ENCODE measurements around the gene ESRRA. TPM values are rescaled to one million over a fixed set of nuclear protein-coding genes. Genes with fewer than 3 reads are reported as not detected.

Gene ESRRA
- total and polyA plus RNA-seq, 9 of the 15 experiments (the other 6 are each of a cell fraction or from before 2014, with no cell fraction given): 0.27 to 89.7 (median 23.7) TPM

- Histone ChIP-seq H4K20me1 (replicated peaks; ENCODE audit: control insufficient read depth, insufficient read depth, low read length) (no peaks in the 10 kb centered on the region), H3K36me3 (ENCODE audit: control insufficient read depth, insufficient read depth, low read length) (no peaks in the 10 kb centered on the region), H3K27me3 (ENCODE audit: control insufficient read depth in 2 of 2, insufficient read depth in 2 of 2, low read length in 2 of 2) (no peaks in the 10 kb centered on the region), H3K4me1 (replicated peaks in 1 of 2; ENCODE audit: control insufficient read depth in 2 of 2, insufficient read depth in 2 of 2, low read length in 2 of 2) (peaks cover 32 to 84% of the 10 kb centered on the region in 2 experiments), H2AFZ (ENCODE audit: low read depth, low read length) (no peak overlapping the region), H3K4me2 (ENCODE audit: insufficient read depth, low read length) (no peak overlapping the region), H3K9me3 (replicated peaks; ENCODE audit: control insufficient read depth, insufficient read depth, low read depth, low read length) (no peaks in the 10 kb centered on the region), H3K27ac (ENCODE audit: extremely low read depth, low read depth, low read length) (no peak overlapping the region), H3K9me1 (ENCODE audit: control insufficient read depth, insufficient read depth, low read length) (peaks cover 3% of the 10 kb centered on the region), H3K79me2 (ENCODE audit: control insufficient read depth, insufficient read depth, low read length) (peaks cover 15% of the 10 kb centered on the region; the same call in 2 of the 3 replicates), H3K9ac (ENCODE audit: insufficient read depth in 1 of 2, low read depth in 2 of 2, low read length in 2 of 2) (peak overlapping the region in 1 of 2 experiments; percentile 53; a peak in 2 of 4 replicates), H3K4me3 (no peak overlapping the region)
- no TSS peak for BruUV-seq (replicated peaks)
- ATAC-seq: no peak
- in situ Hi-C loops (cut with MboI): no loop called here
- intact Hi-C loops (cut with micrococcal nuclease): no loop called here
- FAIRE-seq: no peak
- no peak for DNase-seq (ENCODE audit: extremely low read depth in 1 of 4, low spot score in 3 of 4)
- POLR2A ChIA-PET: interaction anchor here (0.6 to 3.0 kb wide), 5 partner anchors 12 to 111 kb away, joined by 3 to 20 read pairs (median 3); no protein-coding TSS in a partner anchor
- CTCF ChIA-PET (ENCODE audit: low intra/inter-chr PET ratio): interaction anchor here (0.8 to 2.5 kb wide), 2 partner anchors 36 to 82 kb away, joined by 4 to 19 read pairs; partner anchors contain the start of genes PRDX5 and TRMT112
- 69% methylated on average over 15 of the region's 20 CpGs for WGBS (ENCODE audit: insufficient coverage, low coverage, missing lambda C conversion rate)
- TF ChIP-seq POU5F1 (IDR thresholded peaks at IDR 0.05; ENCODE audit: borderline replicate concordance, low read depth, low read length, partially characterized antibody): no peak
- TF ChIP-seq MXD1 (CRISPR knock-in tag; IDR thresholded peaks at IDR 0.05; ENCODE audit: borderline replicate concordance, poor library complexity, severe bottlenecking): no peak
- TF ChIP-seq NR2C1 (IDR thresholded peaks at IDR 0.05): peak; percentile 66; the same call in 1 of the 2 replicates
- TF ChIP-seq NR2C1 (tag; IDR thresholded peaks at IDR 0.05): peak; percentile 62; the same call in 1 of the 2 replicates
- no peak for TF ChIP-seq ATF4 (CRISPR knock-in tag; IDR thresholded peaks at IDR 0.05)
- peak; percentile 73 for TF ChIP-seq ESRRA (IDR thresholded peaks at IDR 0.05; ENCODE audit: borderline replicate concordance, low read depth)
- TF ChIP-seq NR2C2 (CRISPR knock-in tag; IDR thresholded peaks at IDR 0.05): no peak
- peak; percentile 27; the same call in 1 of the 2 replicates for TF ChIP-seq NR2C2 (tag; IDR thresholded peaks at IDR 0.05)
- no peak for TF ChIP-seq ZFP30 (CRISPR knock-in tag; IDR thresholded peaks at IDR 0.05; ENCODE audit: borderline replicate concordance)
- TF ChIP-seq ZC3H4 (CRISPR knock-in tag; IDR thresholded peaks at IDR 0.05; ENCODE audit: borderline replicate concordance): no peak
- no peak for TF ChIP-seq FOXM1 (IDR thresholded peaks at IDR 0.05; ENCODE audit: low read depth)
- no peak for TF ChIP-seq FOXM1 (CRISPR knock-in tag; IDR thresholded peaks at IDR 0.05; ENCODE audit: low read depth)
- no peak for TF ChIP-seq GTF2F1 (IDR thresholded peaks at IDR 0.05; ENCODE audit: low read depth, low read length)
- no peak for TF ChIP-seq HLTF (IDR thresholded peaks at IDR 0.05)
- TF ChIP-seq THRA (IDR thresholded peaks at IDR 0.05): no peak
- TF ChIP-seq ID3 (CRISPR knock-in tag; IDR thresholded peaks at IDR 0.05): no peak
- TF ChIP-seq ID3 (tag; IDR thresholded peaks at IDR 0.05): no peak
- no peak for TF ChIP-seq DNMT1 (IDR thresholded peaks at IDR 0.05)
- no peak for TF ChIP-seq MXI1 (IDR thresholded peaks at IDR 0.05; ENCODE audit: low read depth, low read length)
- TF ChIP-seq NONO (IDR thresholded peaks at IDR 0.05; ENCODE audit: low read depth in 2 of 2, low read length in 1 of 2): no peak
Measured at GRCh38 chr11:64353715-64354506, 48.6 kb downstream of the ESRRA start.
